Hippocampal formation (tissue), 2 donors: Measurements from ENCODE around the gene SLC22A23.

Experiments used
- DNase-seq, 2 donors: peaks; one replicate each; lab custom pipeline; 2025; lab: John Stamatoyannopoulos, UW

SLC22A23 gene

DNA sequence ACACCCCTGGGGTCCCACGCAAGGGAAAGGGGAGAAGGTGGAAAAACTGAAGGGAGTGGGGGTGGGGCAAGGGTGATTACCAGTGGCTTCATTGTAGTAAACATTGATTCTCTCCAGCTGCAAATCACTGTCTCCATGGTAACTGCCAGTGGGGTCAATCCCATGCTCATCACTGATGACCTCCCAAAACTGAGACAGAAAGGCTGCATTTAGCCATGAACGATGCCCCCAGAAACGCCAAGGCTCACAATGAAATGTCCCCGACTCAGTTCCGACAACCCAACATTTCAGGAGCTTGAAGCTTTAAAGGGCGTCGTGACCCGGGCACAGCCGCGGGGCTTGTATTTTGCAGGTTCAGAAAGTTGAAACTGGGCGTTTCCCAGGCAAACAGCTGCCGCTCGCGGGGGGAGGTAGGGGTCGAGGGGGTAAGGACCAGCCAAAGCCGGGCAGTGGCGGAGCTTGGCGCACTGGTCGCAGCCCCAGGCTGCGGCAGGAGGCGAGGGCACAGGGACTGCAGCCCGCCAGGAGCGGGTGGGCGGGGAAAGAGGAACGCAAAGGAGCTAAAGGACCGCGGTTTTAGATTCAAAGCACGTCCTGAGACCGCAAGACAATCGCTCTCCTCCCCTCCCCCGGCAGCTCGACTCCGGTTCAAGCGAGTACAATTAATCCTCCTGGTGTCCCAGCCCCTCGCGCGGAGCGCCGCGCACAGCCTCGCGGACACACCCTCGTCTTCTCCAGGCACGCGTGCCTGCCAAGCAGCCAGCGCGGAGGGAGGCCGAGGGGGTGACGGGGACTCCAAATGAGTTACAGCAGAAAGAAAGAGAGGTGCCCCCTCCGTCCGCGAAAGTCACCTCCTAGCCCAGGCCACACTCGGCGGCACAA lies 230.1 kb downstream of the SLC22A23 start:
- DNase-seq = no peak

- no peak for DNase-seq
These were observed 230.8 kb downstream of the SLC22A23 start for GRCh38 chr6:3226042-3226441.

DNA sequence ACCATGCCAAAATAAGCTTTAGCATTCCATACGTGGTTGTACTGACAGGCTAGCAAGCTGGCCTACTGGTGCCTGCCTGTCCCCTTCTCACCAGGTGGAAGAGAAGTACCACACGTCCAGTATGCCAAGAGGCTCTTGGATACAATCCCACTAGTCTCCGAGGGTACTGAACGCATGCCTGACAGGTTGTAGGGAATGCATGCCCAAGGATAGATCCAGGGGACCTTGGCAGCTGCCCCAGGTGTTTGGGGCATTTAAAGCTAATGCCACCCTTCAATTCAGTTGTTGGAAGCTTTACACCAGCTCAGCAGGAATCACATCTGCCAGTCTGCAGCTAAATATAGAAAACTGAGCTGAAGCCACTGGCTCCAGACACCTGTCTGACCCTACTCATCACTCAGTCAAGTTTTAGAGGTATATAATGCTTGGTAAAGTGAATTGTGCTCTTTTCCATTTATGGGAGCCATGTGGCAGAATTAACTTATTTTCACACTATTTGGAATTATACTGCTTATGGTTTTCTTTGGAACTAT lies 234.3 kb downstream of the SLC22A23 start:
- DNase-seq = no peak

GRCh38 chr6:3221578-3221977 lies 235.3 kb downstream of the SLC22A23 start:
- DNase-seq = no peak

DNA sequence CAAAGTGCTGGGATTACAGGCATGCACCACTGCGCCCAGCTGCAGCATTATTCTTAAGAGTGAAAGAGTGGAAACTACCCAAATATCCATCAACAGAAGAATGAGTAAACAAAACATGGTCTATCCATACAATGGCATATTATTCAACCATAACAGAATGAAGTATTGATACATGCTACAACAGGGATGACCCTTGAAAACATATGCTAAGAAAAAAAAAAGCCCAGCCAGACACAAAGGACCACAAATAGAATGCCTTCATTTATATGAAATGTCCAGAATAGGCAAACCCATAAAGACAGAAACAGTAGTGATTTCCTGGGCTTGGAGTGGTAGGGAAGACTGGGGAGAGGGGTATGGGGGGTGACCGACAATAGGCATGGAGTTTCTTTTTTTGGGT lies 236.5 kb downstream of the SLC22A23 start:
- peak in 1 of 2 donors; percentile 57 for DNase-seq
